ENCODE results near the gene PGM2. TPM values are rescaled to one million over a fixed set of nuclear protein-coding genes. Genes with fewer than 3 reads are reported as not detected.
A peak's percentile ranks its signal among the peaks of the same experiment; 100 is the strongest.
"Not testable (repeated sequence)": the region's sequence is repeated elsewhere in the genome, so short reads cannot be mapped to it uniquely, and the experiment has no call there.

Gene PGM2
- total and polyA plus RNA-seq, 7 donors: 7.2 to 42.3 (median 30.0) TPM

DNA sequence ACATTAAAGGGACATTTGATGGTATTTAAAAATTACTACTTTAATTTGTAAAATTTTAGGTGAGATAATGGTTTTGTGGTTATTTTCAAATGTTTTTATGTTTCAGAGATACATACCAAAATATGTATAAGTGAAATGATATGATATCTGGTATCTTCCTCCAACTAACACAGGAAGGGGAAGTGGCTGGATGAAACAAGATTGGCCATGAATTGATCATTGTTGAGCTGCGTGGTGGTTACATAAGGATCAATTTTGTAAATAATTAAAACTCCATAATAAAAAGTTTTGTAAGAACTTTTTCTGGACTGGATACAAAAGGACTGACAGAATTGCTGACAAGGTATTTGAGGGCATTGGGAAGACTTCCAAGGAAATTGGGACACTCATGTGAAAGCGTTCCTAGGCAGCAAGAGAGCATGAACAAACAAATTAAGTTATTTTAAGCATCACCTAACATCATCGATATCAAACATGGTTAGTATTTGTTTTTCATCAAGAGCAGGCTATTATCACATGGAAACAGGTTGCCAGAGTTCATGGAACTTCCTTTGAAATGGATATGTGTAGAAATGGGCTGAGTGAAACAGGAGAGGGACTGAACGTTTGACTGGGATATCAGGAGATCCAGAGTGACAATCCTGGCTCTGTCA lies 4.4 kb upstream of the PGM2 start:
- no peak for TF ChIP-seq POLR2AphosphoS5 (IDR thresholded peaks at IDR 0.05)
- TF ChIP-seq, protein P1, sequence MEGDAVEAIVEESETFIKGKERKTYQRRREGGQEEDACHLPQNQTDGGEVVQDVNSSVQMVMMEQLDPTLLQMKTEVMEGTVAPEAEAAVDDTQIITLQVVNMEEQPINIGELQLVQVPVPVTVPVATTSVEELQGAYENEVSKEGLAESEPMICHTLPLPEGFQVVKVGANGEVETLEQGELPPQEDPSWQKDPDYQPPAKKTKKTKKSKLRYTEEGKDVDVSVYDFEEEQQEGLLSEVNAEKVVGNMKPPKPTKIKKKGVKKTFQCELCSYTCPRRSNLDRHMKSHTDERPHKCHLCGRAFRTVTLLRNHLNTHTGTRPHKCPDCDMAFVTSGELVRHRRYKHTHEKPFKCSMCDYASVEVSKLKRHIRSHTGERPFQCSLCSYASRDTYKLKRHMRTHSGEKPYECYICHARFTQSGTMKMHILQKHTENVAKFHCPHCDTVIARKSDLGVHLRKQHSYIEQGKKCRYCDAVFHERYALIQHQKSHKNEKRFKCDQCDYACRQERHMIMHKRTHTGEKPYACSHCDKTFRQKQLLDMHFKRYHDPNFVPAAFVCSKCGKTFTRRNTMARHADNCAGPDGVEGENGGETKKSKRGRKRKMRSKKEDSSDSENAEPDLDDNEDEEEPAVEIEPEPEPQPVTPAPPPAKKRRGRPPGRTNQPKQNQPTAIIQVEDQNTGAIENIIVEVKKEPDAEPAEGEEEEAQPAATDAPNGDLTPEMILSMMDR (IDR thresholded peaks at IDR 0.05): no peak
- TF ChIP-seq POLR2A (IDR thresholded peaks at IDR 0.05): no peak
- TF ChIP-seq EP300 (IDR thresholded peaks at IDR 0.05): no peak
- 17 to 56% methylated on average over 4 of the region's 4 CpGs for WGBS, 2 donors
- no peak for DNase-seq

DNA sequence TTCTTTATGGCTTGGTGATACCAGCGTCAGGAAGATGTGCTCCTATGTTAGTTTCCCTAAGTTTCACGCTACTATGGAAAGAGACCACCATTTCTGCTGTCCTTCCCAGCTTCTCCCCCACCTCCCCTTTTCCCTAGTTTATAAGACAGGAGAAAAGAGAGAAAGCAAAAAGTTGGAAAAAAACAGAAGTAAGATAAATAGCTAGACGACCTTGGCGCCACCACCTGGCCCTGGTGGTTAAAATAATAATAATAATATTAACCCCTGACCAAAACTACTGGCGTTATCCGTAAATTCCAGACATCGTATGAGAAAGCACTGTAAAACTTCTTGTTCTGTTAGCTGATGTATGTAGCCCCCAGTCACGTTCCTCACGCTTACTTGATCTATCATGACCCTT lies 985 bp upstream of the PGM2 start:
- H3K36me3 ChIP-seq, H3K27me3 ChIP-seq, H3K9me3 ChIP-seq, DNase-seq: not testable (repeated sequence)
- H3K4me3 ChIP-seq: peak overlapping the region; percentile 71 to 87 (median 83)
- intact Hi-C loops (cut with DNase I): loop anchor here (5.0 kb wide), 2 partner anchors 152 to 207 kb away; no protein-coding TSS in a partner anchor
- H3K4me1 ChIP-seq: peaks cover 0 to 34% (median 22%) of the 10 kb centered on the region in 4 donors
- peak overlapping the region; percentile 83 to 94 (median 84) for H3K27ac ChIP-seq
- WGBS, 2 donors: 4 to 7% methylated on average over 9 of the region's 9 CpGs

More for the DNA sequence above, 4.4 kb upstream of the PGM2 start:
- no peaks in the 10 kb centered on the region for H3K9me3 ChIP-seq
- peaks cover 0 to 10% (median 2%) of the 10 kb centered on the region in 4 donors for H3K4me1 ChIP-seq
- intact Hi-C loops (cut with DNase I): no loop called here
- no peak overlapping the region for H3K27ac ChIP-seq
- no peaks in the 10 kb centered on the region for H3K36me3 ChIP-seq
- no peak overlapping the region for H3K4me3 ChIP-seq
- no peaks in the 10 kb centered on the region for H3K27me3 ChIP-seq

DNA sequence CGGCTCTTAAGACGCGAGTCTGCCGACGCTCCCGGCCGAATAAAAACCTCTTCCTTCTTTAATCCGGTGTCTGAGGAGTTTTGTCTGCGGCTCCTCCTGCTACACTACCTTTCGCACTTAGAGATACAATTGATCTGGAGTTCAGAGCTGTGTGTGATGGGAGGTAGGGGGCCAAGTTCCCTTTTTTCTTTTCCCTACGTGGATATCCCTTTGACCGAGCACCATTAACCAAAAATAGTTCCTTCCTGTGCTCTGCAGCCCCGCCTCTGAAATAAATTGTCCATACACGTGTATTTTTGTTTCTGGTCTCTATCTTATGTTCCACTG lies 555 bp upstream of the PGM2 start:
- Histone ChIP-seq H3K9me3 (no peaks in the 10 kb centered on the region), H3K27ac (peak overlapping the region; percentile 83 to 94 (median 84)), H3K36me3 (peaks cover 0 to 13% (median 5%) of the 10 kb centered on the region in 4 donors), H3K4me3 (peak overlapping the region; percentile 71 to 87 (median 83)), H3K27me3 (no peaks in the 10 kb centered on the region), H3K4me1 (peaks cover 0 to 34% (median 22%) of the 10 kb centered on the region in 4 donors)
- WGBS, 2 donors: 0 to 1% methylated on average over 14 of the region's 14 CpGs
- intact Hi-C loops (cut with DNase I): loop anchor here (1.0 to 5.0 kb wide), 4 partner anchors 65 to 223 kb away; partner anchors contain the start of gene TBC1D1
- DNase-seq: no peak
- TF ChIP-seq EP300 (IDR thresholded peaks at IDR 0.05): no peak
- no peak for TF ChIP-seq POLR2AphosphoS5 (IDR thresholded peaks at IDR 0.05)
- no peak for TF ChIP-seq POLR2A (IDR thresholded peaks at IDR 0.05)
- TF ChIP-seq, protein P1 (IDR thresholded peaks at IDR 0.05): no peak

DNA sequence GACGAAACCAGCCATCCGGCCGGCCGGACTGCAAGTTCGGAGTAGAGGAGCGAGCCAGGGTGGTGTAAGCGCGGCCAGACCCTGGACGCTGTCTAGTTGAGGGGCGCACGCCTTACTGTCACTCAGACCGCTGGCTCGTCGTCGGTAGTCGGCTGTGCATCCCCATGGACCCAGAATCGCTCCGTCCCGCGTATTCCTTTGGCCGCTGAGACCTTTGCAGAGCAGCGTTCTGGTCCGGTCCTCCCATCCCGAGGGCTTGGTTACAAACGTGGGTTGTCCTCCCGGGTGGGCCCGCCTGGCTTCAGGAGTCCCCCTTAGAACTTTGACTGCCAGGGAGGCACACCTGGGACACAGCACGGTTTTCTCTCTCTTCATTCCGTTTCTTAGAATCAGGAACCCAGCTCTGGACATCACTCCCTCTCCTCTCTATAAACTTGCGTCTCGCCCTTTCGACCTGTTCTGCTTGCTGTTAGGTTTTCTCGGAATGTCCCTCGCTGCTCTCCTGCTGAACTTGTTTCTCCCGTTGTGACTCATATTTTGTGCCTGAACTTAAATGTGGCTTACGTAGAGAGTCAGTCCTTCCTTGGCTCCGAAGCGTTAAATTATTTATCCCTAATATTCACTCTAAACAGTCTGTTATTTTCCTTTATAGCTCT lies 672 bp downstream of the PGM2 start:
- Histone ChIP-seq H3K36me3 (peaks cover 0 to 25% (median 8%) of the 10 kb centered on the region in 4 donors), H3K27ac (peak overlapping the region; percentile 83 to 94 (median 84)), H3K27me3 (no peaks in the 10 kb centered on the region), H3K4me1 (peaks cover 0 to 34% (median 22%) of the 10 kb centered on the region in 4 donors), H3K4me3 (peak overlapping the region; percentile 71 to 87 (median 83)), H3K9me3 (no peaks in the 10 kb centered on the region)
- WGBS, 2 donors: 2 to 6% methylated on average over 38 of the region's 38 CpGs
- peak in 2 of 4 donors; percentile 2 to 43 for TF ChIP-seq POLR2AphosphoS5 (IDR thresholded peaks at IDR 0.05)
- no peak for TF ChIP-seq EP300 (IDR thresholded peaks at IDR 0.05)
- DNase-seq: peak; percentile 68
- intact Hi-C loops (cut with DNase I): loop anchor here (2.0 to 5.0 kb wide), 3 partner anchors 64 to 205 kb away; partner anchors contain the start of gene TBC1D1

DNA sequence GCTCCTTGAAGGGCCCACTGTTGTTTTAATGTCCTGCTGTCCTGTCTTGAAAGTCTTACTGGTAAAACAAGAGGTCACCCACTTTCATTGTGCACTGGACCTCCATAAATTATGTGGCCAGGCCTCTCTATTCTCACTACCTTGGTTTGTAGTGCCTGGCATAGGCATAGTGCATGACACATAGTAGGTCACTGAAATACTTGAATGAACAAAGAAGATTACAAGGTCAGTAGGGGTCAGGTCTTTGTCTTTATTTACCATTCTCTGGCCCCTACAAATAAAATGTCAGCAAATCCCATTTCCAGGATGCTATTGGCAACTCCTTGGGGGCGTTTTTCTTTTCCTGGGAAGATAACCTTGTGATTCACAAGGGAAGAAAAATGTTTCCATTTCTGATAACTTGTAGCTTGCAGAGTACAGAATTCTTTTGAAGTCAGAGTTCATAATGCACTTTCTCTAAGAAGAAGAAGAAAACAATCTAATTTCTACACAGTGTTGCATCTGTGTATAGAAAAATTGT lies 1.4 kb downstream of the PGM2 start:
- peaks cover 0 to 32% (median 10%) of the 10 kb centered on the region in 4 donors for H3K36me3 ChIP-seq
- H3K27ac ChIP-seq: peak overlapping the region in 3 of 4 donors; percentile 83 to 94 (median 84)
- H3K27me3 ChIP-seq: no peaks in the 10 kb centered on the region
- 73 to 83% methylated on average over 1 of the region's 1 CpG for WGBS, 2 donors
- intact Hi-C loops (cut with DNase I): loop anchor here (2.0 to 5.0 kb wide), 3 partner anchors 63 to 204 kb away; partner anchors contain the start of gene TBC1D1
- H3K4me3 ChIP-seq: peak overlapping the region; percentile 71 to 87 (median 83)
- no peaks in the 10 kb centered on the region for H3K9me3 ChIP-seq
- TF ChIP-seq POLR2AphosphoS5 (IDR thresholded peaks at IDR 0.05) (no peak), POLR2A (IDR thresholded peaks at IDR 0.05) (no peak), EP300 (IDR thresholded peaks at IDR 0.05) (no peak)
- TF ChIP-seq, protein P1 (IDR thresholded peaks at IDR 0.05): no peak
- no peak for DNase-seq
- peaks cover 0 to 34% (median 22%) of the 10 kb centered on the region in 4 donors for H3K4me1 ChIP-seq

Measured in sigmoid colon (tissue), 7 donors.